Measurements from ENCODE around the gene ACVR2B.

ACVR2B gene

DNA sequence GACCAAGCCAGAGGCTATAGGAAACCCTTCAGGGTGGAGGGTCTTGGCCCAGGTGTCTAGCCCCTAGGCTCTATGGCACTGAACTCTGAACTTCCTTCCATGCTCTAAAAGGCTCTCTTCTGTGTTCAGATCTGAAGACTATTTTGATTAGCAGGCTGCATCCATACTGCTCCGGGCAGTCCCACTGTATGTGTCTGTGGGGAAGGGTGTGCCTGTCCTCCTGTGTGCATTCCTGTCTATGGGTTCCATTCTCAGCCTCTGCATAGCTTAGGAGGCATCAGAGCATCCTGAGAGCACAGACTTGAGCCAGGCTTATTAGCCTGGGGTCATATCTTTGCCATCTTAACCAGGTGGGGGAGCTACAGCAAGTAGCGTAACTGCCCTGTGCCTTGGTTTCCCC is 80.5 kb downstream of the ACVR2B start:
- DNase-seq, result no peak

DNA sequence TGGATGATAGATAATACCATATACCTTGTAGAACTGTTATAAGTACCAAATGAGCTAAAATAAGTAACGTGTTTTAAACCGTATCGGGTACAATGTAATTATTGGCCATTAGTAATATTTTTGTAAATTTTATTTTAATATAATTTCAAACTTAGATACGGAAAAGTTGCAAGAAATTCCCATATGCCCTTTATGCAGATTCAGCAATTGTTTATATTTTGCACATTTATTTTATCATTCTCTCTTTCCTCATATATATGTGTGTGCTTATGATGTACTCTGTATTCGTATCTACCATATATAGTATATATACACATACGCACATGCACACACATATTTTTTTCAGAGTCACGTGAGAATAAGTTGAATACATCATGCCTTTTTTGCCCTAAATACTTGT is 80.9 kb downstream of the ACVR2B start:
- DNase-seq, result no peak

DNA sequence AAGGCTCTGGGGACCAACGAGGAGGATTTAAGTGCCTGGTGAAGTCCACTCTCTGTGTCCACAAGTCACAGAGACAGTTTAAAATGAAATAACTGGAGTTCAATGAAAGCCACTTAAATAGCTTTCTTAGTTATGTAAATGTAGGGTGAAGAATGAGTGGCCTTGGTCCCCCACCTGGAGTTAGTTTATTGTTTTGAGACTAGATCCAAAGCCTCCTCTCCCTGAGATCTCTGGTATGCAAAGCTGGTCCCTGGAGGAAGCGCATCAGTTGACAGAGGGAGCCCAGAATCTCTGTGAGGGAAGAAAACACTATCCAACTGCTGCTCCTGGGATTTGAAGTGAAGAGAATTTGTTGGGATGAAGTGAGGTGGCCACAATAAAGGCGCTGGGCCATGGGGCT is 83.0 kb downstream of the ACVR2B start:
- DNase-seq, result no peak

DNA sequence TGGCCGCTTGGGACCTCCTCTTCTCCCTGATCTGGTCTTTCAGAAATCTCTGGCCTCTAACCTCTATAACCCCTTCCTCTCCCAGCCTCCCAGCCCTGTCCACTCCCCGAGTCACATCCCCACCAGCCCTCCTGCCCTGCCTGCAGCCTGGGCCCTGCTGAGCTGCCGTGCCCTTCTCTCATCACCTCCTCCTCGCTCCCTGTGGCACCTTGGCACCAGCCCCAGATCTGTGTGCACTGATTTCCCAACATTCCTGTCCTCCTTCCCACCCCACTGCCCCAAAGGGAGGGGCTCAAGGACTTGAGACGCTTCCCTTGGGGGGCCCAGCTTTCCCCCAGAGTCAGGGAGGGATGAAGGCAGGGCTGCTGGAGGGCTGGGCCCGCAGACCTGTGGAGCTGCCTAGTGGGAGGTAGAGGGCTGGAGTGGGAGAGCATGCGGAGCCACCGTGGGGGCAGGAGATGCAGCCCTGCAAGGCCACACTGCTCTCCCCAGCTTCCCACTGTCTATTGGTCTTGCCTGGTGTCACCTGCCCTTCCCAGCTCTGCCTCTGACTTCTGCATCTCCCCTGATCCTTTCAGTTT is 85.2 kb downstream of the ACVR2B start:
- no peak for DNase-seq

DNA sequence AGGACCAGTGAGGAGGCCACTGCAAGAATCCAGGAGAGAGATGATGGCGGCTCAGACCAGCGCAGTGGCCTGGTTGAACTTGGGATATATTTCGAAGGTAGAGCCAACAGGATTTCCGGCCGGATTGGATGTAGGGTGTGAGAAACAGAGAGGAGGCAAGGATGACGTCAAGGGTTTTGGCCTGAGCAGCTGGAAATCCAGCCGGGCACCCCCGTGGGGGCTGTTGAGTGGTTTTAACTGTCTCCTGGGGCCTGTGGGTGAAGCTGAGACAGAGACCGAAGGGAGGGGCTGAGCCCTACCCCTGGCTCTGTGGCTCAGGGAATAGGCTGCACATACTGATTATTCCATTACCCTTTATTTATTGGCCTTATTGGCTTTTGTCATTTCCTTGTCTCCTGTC is 88.1 kb downstream of the ACVR2B start:
- DNase-seq, result no peak
